GM12872 (cell line): ENCODE results near the gene RPS6KC1.

Experiments
- CTCF ChIP-seq: IDR thresholded peaks from 3 replicates; pipeline ENCODE4 v1.5.1; 2011; ENCODE audit warnings: low read depth, mild to moderate bottlenecking, low read length, moderate library complexity; ENCODE audit not compliant: insufficient read depth

RPS6KC1 gene

DNA sequence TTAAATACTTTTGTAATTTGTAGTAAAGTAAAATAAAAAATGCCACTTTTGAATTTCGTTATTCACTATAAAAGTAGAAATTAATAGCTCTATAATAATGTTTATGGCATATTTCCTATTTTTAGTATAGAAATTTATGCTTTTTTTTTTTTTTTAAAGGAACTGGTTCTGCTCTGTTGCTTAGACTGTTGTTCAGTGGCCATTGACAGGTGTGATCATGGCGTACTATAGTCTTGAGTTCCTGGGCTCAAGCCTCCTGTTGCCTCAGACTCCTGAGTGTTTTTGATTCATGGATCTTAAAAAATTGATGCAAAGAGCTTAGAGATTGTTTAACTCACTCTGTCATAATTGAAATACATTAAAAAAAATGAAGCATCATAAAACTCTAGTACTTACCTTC lies 53.6 kb downstream of the RPS6KC1 start:
- no peak for TF ChIP-seq CTCF

GRCh38 chr1:213106298-213106697 lies 55.3 kb downstream of the RPS6KC1 start:
- no peak for TF ChIP-seq CTCF

DNA sequence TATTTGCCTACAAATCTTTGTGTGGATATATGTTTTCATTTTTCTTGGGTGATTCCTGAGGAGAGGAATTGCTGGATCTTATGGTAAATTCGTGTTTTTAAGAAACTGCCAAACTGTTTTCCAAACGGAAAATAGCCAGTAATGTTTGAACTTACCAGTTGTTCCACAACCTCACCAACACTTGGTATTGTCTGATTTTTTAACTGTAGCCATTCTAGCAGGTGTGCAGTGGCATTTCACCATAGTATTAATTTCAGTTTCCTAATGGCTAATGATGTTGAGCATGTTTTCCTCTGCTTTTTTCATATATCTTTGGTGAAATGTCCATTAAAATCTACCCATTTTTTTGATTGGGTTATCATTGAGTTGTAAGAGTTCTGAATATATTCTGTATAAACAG lies 56.6 kb downstream of the RPS6KC1 start:
- TF ChIP-seq CTCF: no peak

DNA sequence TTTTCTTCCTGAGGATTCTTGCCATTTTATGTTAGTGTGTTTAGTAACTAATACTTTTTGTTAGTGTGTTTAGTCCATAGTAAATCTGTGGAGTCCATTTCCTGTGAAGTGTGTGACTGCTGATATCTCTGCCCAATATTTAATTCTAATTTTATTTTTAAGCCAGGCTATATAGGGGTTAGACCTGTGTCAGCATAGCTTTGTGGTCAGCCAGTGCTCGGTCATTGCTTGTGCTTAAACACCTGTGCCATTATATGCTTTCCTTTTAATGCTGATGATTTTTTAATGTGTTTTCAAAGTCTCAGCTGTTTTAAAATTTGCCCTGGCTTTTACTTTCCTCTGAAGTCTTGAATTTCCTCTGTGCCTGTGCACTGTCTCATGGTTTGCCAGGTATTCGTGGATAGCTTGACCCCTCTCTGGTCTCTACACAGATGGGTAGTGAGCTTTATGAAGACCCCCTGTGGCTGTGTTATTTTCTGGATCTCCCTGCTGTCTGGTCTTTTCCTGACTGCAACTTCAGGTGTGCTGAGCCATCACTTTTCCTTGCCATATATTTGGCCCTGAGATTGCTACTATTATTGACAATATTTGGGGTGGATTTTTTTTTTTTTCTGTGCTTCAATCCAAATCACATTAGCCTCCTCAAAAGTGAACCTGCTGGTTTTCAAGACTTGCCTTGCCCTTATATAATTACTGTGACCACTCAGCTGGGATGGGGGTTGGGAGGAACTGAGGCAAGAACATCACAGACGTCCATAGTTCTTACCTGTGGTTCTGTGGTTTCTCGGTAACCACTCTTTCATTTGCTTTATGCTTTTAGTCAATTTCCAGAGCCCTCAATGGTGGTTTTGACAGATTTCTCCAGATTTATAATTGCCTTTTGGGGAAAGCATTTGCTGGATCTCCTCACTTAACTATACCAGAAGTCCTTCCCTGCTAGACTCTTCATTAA lies 59.6 kb downstream of the RPS6KC1 start:
- TF ChIP-seq CTCF: no peak

- TF ChIP-seq CTCF: no peak
Measured at GRCh38 chr1:213111502-213111901, 60.5 kb downstream of the RPS6KC1 start.

DNA sequence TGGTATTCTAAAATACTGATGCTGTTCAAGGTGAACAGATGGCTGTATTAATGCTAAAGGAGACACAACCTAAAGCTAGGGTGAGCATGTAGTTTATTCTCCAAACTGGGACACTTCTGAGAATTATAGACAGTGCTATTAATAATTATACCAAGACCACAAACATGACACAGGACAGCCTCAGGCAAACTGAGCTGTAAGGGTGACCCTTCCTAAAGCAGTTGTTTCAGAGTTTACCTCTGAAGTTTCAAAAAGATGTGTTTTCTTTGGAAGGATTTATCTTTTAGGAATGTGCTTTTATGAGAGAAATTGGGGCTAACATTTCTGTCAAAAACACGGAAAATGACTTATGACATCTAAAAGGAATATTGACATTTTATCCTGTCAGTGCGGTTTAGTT lies 68.8 kb downstream of the RPS6KC1 start:
- TF ChIP-seq CTCF: no peak

DNA sequence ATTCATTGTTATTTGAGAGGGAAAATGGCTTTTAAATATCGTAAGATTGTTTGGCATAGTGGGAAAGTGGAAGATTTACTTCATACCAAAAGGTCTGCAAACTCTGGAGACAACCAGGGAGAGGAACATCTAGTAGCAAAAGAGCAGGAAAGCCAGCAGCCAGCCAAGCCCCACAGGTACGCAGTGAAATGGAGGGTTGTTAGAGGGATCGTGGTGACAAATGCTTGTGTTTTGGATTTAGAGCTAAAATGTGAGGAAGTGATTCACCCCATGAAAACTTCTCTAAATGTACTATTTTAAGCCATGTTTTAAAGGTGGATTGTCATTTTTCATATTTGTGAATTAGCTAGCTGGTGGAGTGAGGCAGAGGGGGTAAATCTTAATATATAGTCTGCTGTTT lies 69.3 kb downstream of the RPS6KC1 start:
- TF ChIP-seq CTCF: no peak
